Thymus (tissue), 11 donors: Measurements from ENCODE around the gene FBXW8. TPM values are rescaled to one million over a fixed set of nuclear protein-coding genes. Genes with fewer than 3 reads are reported as not detected.

ENCODE experiments used
- DNase-seq, 9 donors: peaks; one replicate each; pipeline ENCODE4 v3.0.0-alpha.2; 2013; ENCODE audit warnings: low spot score in 9 of 9, low read depth in 6 of 9, missing footprints in 1 of 9
- H3K27ac ChIP-seq, 2 donors: one replicate each; pipeline ENCODE4 v1.5.1; 2013; ENCODE audit warnings: control low read depth in 1 of 2, low read depth in 1 of 2, low read length in 1 of 2, mild to moderate bottlenecking in 1 of 2, moderate library complexity in 1 of 2
- H3K27me3 ChIP-seq, 2 donors: one replicate each; pipeline ENCODE4 v1.5.1; 2013; ENCODE audit warnings: low read length in 1 of 2; ENCODE audit not compliant: control insufficient read depth in 2 of 2, insufficient read depth in 1 of 2
- H3K36me3 ChIP-seq, 2 donors: one replicate each; pipeline ENCODE4 v1.5.1; 2013; ENCODE audit warnings: low read length in 1 of 2, mild to moderate bottlenecking in 1 of 2, moderate library complexity in 1 of 2; ENCODE audit not compliant: control insufficient read depth in 2 of 2, insufficient read depth in 2 of 2
- H3K4me1 ChIP-seq, 2 donors: one replicate each; pipeline ENCODE4 v1.5.1; 2013; ENCODE audit warnings: low read length in 2 of 2; ENCODE audit not compliant: control insufficient read depth in 2 of 2, insufficient read depth in 2 of 2
- H3K4me3 ChIP-seq, 2 donors: one replicate each; pipeline ENCODE4 v1.5.1; 2013; ENCODE audit warnings: low read length in 2 of 2, control low read depth in 1 of 2, mild to moderate bottlenecking in 1 of 2
- H3K9me3 ChIP-seq, 2 donors: one replicate each; pipeline ENCODE4 v1.5.1; 2013; ENCODE audit warnings: low read length in 1 of 2, mild to moderate bottlenecking in 1 of 2; ENCODE audit not compliant: control insufficient read depth in 2 of 2, insufficient read depth in 1 of 2
- WGBS: extraction: QIAGEN DNeasy Blood & Tissue Kit; methylation state at CpG from one replicate; pipeline ENCODE4 v1.1.7; 2013; 5-methylcytosine and 5-hydroxymethylcytosine counted together
- polyA plus RNA-seq: library from polyadenylated mRNA; stranded (reverse); fragments of 200-250 nt; gene quantifications from one replicate; pipeline ENCODE4 v1.2.3, GENCODE V29; 2013
- total RNA-seq: library from RNA; stranded (reverse); fragments of 120-200 nt; gene quantifications from one replicate; pipeline ENCODE4 v1.2.4, GENCODE V29; 2013
- donor health status: healthy.

Gene FBXW8
- total and polyA plus RNA-seq, 2 donors = 4.5 to 6.0 TPM

- no peaks in the 10 kb centered on the region for H3K27me3 ChIP-seq
- DNase-seq = no peak
- peaks cover 0 to under 1% of the 10 kb centered on the region in 2 donors for H3K4me1 ChIP-seq
- WGBS = 92% methylated on average over 30 of the region's 30 CpGs
- H3K9me3 ChIP-seq = peaks cover 0 to 1% of the 10 kb centered on the region in 2 donors
- peaks cover 9 to 19% of the 10 kb centered on the region in 2 donors for H3K36me3 ChIP-seq
- H3K27ac ChIP-seq = no peak overlapping the region
- no peak overlapping the region for H3K4me3 ChIP-seq
Measured at GRCh38 chr12:116969615-116970585, 59.1 kb downstream of the FBXW8 start.

GRCh38 chr12:116971222-116971621 lies 60.5 kb downstream of the FBXW8 start:
- Histone ChIP-seq H3K27me3 (no peaks in the 10 kb centered on the region), H3K4me3 (no peak overlapping the region), H3K27ac (no peak overlapping the region), H3K4me1 (no peaks in the 10 kb centered on the region), H3K9me3 (peaks cover 0 to 1% of the 10 kb centered on the region in 2 donors), H3K36me3 (peaks cover 9 to 11% of the 10 kb centered on the region in 2 donors)
- no peak for DNase-seq
- WGBS = 94% methylated on average over 4 of the region's 4 CpGs

- Histone ChIP-seq H3K27me3 (no peaks in the 10 kb centered on the region), H3K4me1 (peaks cover 0 to 6% of the 10 kb centered on the region in 2 donors), H3K36me3 (peaks cover 0 to 6% of the 10 kb centered on the region in 2 donors), H3K27ac (no peak overlapping the region), H3K9me3 (no peaks in the 10 kb centered on the region), H3K4me3 (no peak overlapping the region)
- WGBS = 96% methylated on average over 3 of the region's 3 CpGs
- DNase-seq = no peak
Measured at GRCh38 chr12:116975779-116976393, 65.1 kb downstream of the FBXW8 start.

- H3K4me1 ChIP-seq = peaks cover 0 to 6% of the 10 kb centered on the region in 2 donors
- no peaks in the 10 kb centered on the region for H3K27me3 ChIP-seq
- H3K4me3 ChIP-seq = no peak overlapping the region
- no peaks in the 10 kb centered on the region for H3K9me3 ChIP-seq
- peaks cover 0 to 6% of the 10 kb centered on the region in 2 donors for H3K36me3 ChIP-seq
- no peak for DNase-seq
- H3K27ac ChIP-seq = no peak overlapping the region
- WGBS = 96% methylated on average over 13 of the region's 13 CpGs
Measured at GRCh38 chr12:116977465-116978380, 67.0 kb downstream of the FBXW8 start.

DNA sequence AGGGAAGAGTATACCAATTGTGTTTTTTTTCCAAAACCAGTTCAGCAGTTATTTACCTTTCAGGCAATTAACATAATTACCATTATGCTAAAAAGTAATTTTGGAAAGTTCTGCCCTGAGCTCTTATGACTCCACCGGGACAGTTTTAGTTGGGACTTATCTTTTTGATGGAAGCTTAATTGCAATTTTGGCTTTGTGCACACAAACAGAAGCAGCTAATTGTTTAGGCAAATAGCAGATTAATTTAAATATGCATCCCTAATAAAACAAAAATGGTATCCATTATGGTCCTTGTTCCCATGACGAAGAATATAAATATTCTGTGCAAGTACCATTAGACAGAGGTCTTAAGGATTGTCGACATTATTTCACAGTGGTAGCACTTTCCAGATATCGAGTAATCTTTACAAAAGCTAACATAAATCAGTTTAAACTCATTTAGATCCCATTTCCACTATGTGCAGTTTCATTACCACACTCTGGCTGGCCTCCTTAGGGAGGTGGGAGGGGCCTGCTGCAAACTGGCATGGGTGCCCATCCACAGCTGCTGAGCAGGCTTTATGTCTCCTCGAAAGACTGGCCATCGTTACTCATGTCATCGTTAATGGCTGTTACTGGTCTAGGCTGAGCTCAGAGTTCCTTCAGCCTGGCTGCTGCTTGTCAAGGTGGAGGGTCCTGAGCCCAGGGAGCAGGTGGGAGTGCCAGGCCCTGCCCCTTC lies 68.2 kb downstream of the FBXW8 start:
- H3K36me3 ChIP-seq = no peaks in the 10 kb centered on the region
- no peak overlapping the region for H3K4me3 ChIP-seq
- no peaks in the 10 kb centered on the region for H3K27me3 ChIP-seq
- peaks cover 0 to 6% of the 10 kb centered on the region in 2 donors for H3K4me1 ChIP-seq
- DNase-seq = no peak
- H3K27ac ChIP-seq = no peak overlapping the region
- H3K9me3 ChIP-seq = no peaks in the 10 kb centered on the region
- WGBS = 95% methylated on average over 7 of the region's 7 CpGs

- no peak overlapping the region for H3K4me3 ChIP-seq
- peaks cover 0 to 6% of the 10 kb centered on the region in 2 donors for H3K4me1 ChIP-seq
- H3K27ac ChIP-seq = no peak overlapping the region
- no peaks in the 10 kb centered on the region for H3K9me3 ChIP-seq
- DNase-seq = no peak
- H3K36me3 ChIP-seq = no peaks in the 10 kb centered on the region
- WGBS = 77% methylated on average over 1 of the region's 1 CpG
- no peaks in the 10 kb centered on the region for H3K27me3 ChIP-seq
Measured at GRCh38 chr12:116980083-116980482, 69.3 kb downstream of the FBXW8 start.

GRCh38 chr12:116982791-116983411 lies 72.2 kb downstream of the FBXW8 start:
- Histone ChIP-seq H3K27ac (no peak overlapping the region), H3K9me3 (no peaks in the 10 kb centered on the region), H3K4me1 (peaks cover 0 to 6% of the 10 kb centered on the region in 2 donors), H3K4me3 (no peak overlapping the region), H3K36me3 (peaks cover 4% of the 10 kb centered on the region in 2 donors), H3K27me3 (no peaks in the 10 kb centered on the region)
- 98% methylated on average over 10 of the region's 10 CpGs for WGBS
- DNase-seq = no peak

- WGBS = 73% methylated on average over 5 of the region's 5 CpGs
- no peak overlapping the region for H3K4me3 ChIP-seq
- H3K36me3 ChIP-seq = peaks cover 4% of the 10 kb centered on the region in 2 donors
- no peaks in the 10 kb centered on the region for H3K9me3 ChIP-seq
- DNase-seq = no peak
- no peak overlapping the region for H3K27ac ChIP-seq
- H3K27me3 ChIP-seq = no peaks in the 10 kb centered on the region
- peaks cover 0 to 6% of the 10 kb centered on the region in 2 donors for H3K4me1 ChIP-seq
Measured at GRCh38 chr12:116984098-116984497, 73.3 kb downstream of the FBXW8 start.
